Transverse colon (tissue), 4 donors: ENCODE data around the gene TRNP1. TPM values are rescaled to one million over a fixed set of nuclear protein-coding genes. Genes with fewer than 3 reads are reported as not detected.
A peak's percentile ranks its signal among the peaks of the same experiment; 100 is the strongest.

Source experiments
- DNase-seq: peaks from one replicate; pipeline ENCODE4 v3.0.0-alpha.2; 2019
- H3K27ac ChIP-seq, 4 donors: fragments of 200-600 bp; sonication (generic); 2 replicates each; pipeline ENCODE4 v1.5.1; 2016 to 2018; ENCODE audit warnings: inconsistent platforms in 4 of 4
- H3K27me3 ChIP-seq: fragments of 200-600 bp; sonication (generic); 2 replicates; pipeline ENCODE4 v1.5.1; 2017; ENCODE audit warnings: inconsistent platforms
- H3K36me3 ChIP-seq, 4 donors: fragments of 200-600 bp; sonication (generic); 2 replicates each; pipeline ENCODE4 v1.5.1; 2017 to 2019; ENCODE audit warnings: inconsistent platforms in 4 of 4
- H3K4me1 ChIP-seq, 4 donors: fragments of 200-600 bp; sonication (generic); 2 replicates each; pipeline ENCODE4 v1.5.1; 2017 to 2020; ENCODE audit warnings: inconsistent platforms in 4 of 4
- H3K4me3 ChIP-seq, 4 donors: fragments of 200-600 bp; sonication (generic); 1 replicate in 1 of 4; 2 replicates in 3 of 4; pipeline versions ENCODE4 v1.5.1 to v1.6.1; 2017 to 2019; ENCODE audit warnings: inconsistent platforms in 4 of 4
- H3K9me3 ChIP-seq, 2 donors: fragments of 200-600 bp; sonication (generic); 2 replicates each; pipeline ENCODE4 v1.5.1; 2017 to 2019; ENCODE audit warnings: inconsistent platforms in 2 of 2
- CTCF ChIP-seq, 5 experiments: fragments of 200-600 bp in 3 of 5; fragments of 450-650 bp in 2 of 5; sonication (generic) in 3 of 5; IDR thresholded peaks; 1 replicate in 2 of 5; 2 replicates in 3 of 5; pipeline ENCODE4 v1.5.1; 2016 to 2017; ENCODE audit warnings: antibody characterized with exemption in 5 of 5, inconsistent platforms in 3 of 5, mild to moderate bottlenecking in 2 of 5, moderate library complexity in 1 of 5
- EP300 ChIP-seq: sonication (generic); formaldehyde crosslinking; IDR thresholded peaks from one replicate; pipeline ENCODE4 v1.6.1; 2017; ENCODE audit warnings: antibody characterized with exemption, low read depth
- POLR2A ChIP-seq: fragments of 450-650 bp; IDR thresholded peaks from one replicate; pipeline ENCODE4 v1.6.1; 2016; ENCODE audit warnings: antibody characterized with exemption, mild to moderate bottlenecking, moderate library complexity
- POLR2AphosphoS5 ChIP-seq, 3 donors: sonication (generic); formaldehyde crosslinking; IDR thresholded peaks; one replicate each; pipeline ENCODE4 v1.6.1; 2016; ENCODE audit warnings: antibody characterized with exemption in 3 of 3
- WGBS, 2 donors: methylation state at CpG; one replicate each; pipeline ENCODE4 v1.1.5; 2018; ENCODE audit warnings: low coverage in 1 of 2; 5-methylcytosine and 5-hydroxymethylcytosine counted together
- in situ Hi-C, 4 donors: fragments of 200-750 bp; cut with MboI; loops; one replicate each; pipeline versions ENCODE4 v1.15.0 to v1.15.1; 2017; ENCODE audit warnings: low sequenced_read_pairs in 3 of 4, low pct_ligation_motif_present in 1 of 4, low pct_unique_long_range_greater_than_20kb in 1 of 4
- intact Hi-C: fragments of 100-400 bp; cut with DNase I; formaldehyde crosslinking; loops from one replicate; pipeline ENCODE4 v1.15.1; 2023; ENCODE audit warnings: low total_unique reads
- total RNA-seq, 4 donors: library from RNA; depleted of rRNA; stranded (reverse); fragments of >200 nt; gene quantifications; one replicate each; pipeline ENCODE4 v1.1.0, GENCODE V29; 2016

The TRNP1 gene
- total RNA-seq, 4 donors from 2014 or later, result 0.80 to 4.1 (median 2.3) TPM; not detected in 1

GRCh38 chr1:27018316-27018715 lies 24.8 kb downstream of the TRNP1 start:
- WGBS, 2 donors, result 88 to 91% methylated on average over 3 of the region's 3 CpGs
- Histone ChIP-seq H3K4me3 (no peak overlapping the region), H3K27me3 (no peaks in the 10 kb centered on the region), H3K36me3 (no peaks in the 10 kb centered on the region), H3K27ac (no peak overlapping the region), H3K9me3 (no peaks in the 10 kb centered on the region), H3K4me1 (peaks cover 0 to 1% (median 0%) of the 10 kb centered on the region in 4 donors)
- in situ Hi-C loops, result no loop called here
- DNase-seq, result no peak
- TF ChIP-seq POLR2AphosphoS5 (IDR thresholded peaks at IDR 0.05), result no peak
- TF ChIP-seq EP300, result no peak
- no peak for TF ChIP-seq CTCF (IDR thresholded peaks at IDR 0.05)
- no peak for TF ChIP-seq POLR2A
- intact Hi-C loops, result no loop called here

GRCh38 chr1:27021354-27022031 lies 28.0 kb downstream of the TRNP1 start:
- no peak for TF ChIP-seq POLR2A
- no peak for TF ChIP-seq EP300
- TF ChIP-seq CTCF (IDR thresholded peaks at IDR 0.05), result no peak
- no peak for TF ChIP-seq POLR2AphosphoS5 (IDR thresholded peaks at IDR 0.05)
- no peaks in the 10 kb centered on the region for H3K36me3 ChIP-seq
- no peak overlapping the region for H3K27ac ChIP-seq
- no peak overlapping the region for H3K4me3 ChIP-seq
- in situ Hi-C loops (no loop called here), intact Hi-C loops (no loop called here)
- 35 to 37% methylated on average over 8 to 9 of the region's 9 CpGs for WGBS, 2 donors
- H3K27me3 ChIP-seq, result no peaks in the 10 kb centered on the region
- DNase-seq, result no peak
- no peaks in the 10 kb centered on the region for H3K4me1 ChIP-seq
- H3K9me3 ChIP-seq, result no peaks in the 10 kb centered on the region

- in situ Hi-C loops (no loop called here), intact Hi-C loops (no loop called here)
- Histone ChIP-seq H3K36me3 (no peaks in the 10 kb centered on the region), H3K4me1 (peaks cover 0 to 18% (median 9%) of the 10 kb centered on the region in 4 donors), H3K4me3 (no peak overlapping the region), H3K9me3 (no peaks in the 10 kb centered on the region), H3K27ac (no peak overlapping the region), H3K27me3 (no peaks in the 10 kb centered on the region)
- 86 to 100% methylated on average over 1 to 4 of the region's 4 CpGs for WGBS, 2 donors
- TF ChIP-seq POLR2A, result no peak
- no peak for TF ChIP-seq EP300
- no peak for TF ChIP-seq CTCF (IDR thresholded peaks at IDR 0.05)
- no peak for TF ChIP-seq POLR2AphosphoS5 (IDR thresholded peaks at IDR 0.05)
- no peak for DNase-seq
These were observed 32.2 kb downstream of the TRNP1 start for GRCh38 chr1:27025718-27026117.

- no peak overlapping the region for H3K4me3 ChIP-seq
- H3K9me3 ChIP-seq, result no peaks in the 10 kb centered on the region
- no peaks in the 10 kb centered on the region for H3K27me3 ChIP-seq
- WGBS, 2 donors, result 65 to 77% methylated on average over 15 to 19 of the region's 19 CpGs
- peaks cover 0 to 27% (median 16%) of the 10 kb centered on the region in 4 donors for H3K4me1 ChIP-seq
- no peaks in the 10 kb centered on the region for H3K36me3 ChIP-seq
- peak overlapping the region; percentile 21 to 44 (median 34) for H3K27ac ChIP-seq
- TF ChIP-seq POLR2AphosphoS5 (IDR thresholded peaks at IDR 0.05), result no peak
- TF ChIP-seq EP300, result no peak
- TF ChIP-seq POLR2A, result no peak
- TF ChIP-seq CTCF (IDR thresholded peaks at IDR 0.05), result no peak
- in situ Hi-C loops, result no loop called here
- intact Hi-C loops, result no loop called here
- peak; percentile 30 for DNase-seq
These were observed 33.4 kb downstream of the TRNP1 start for GRCh38 chr1:27026621-27027574.
